CD4-positive, alpha-beta T cell treated with Interleukin-6 for 4 hours (primary cell): ENCODE results near the gene OR11H12.
"Not testable (repeated sequence)": the region's sequence is repeated elsewhere in the genome, so short reads cannot be mapped to it uniquely, and the experiment has no call there.

ENCODE experiments used
- DNase-seq: peaks from one replicate; pipeline ENCODE4 v3.0.0-alpha.2; 2020; ENCODE audit warnings: mixed read lengths

OR11H12 gene

GRCh38 chr14:18600817-18601216 is at the start of gene OR11H12:
OR11H12 (plus strand) TSS chr14:18601117; CDS start chr14:18601117, 0 bp downstream.
- DNase-seq, result not testable (repeated sequence)

GRCh38 chr14:18582908-18583307 is 18.0 kb upstream of the OR11H12 start:
- DNase-seq, result not testable (repeated sequence)

- DNase-seq, result peak; percentile 0
Observed at GRCh38 chr14:18626610-18627213, 25.8 kb downstream of the OR11H12 start.

GRCh38 chr14:18636066-18636465 is 35.1 kb downstream of the OR11H12 start:
- not testable (repeated sequence) for DNase-seq

- not testable (repeated sequence) for DNase-seq
Observed at GRCh38 chr14:18638032-18638431, 37.1 kb downstream of the OR11H12 start.

- not testable (repeated sequence) for DNase-seq
Observed at GRCh38 chr14:18638785-18639184, 37.9 kb downstream of the OR11H12 start.

GRCh38 chr14:18646075-18646730 is 45.3 kb downstream of the OR11H12 start:
- DNase-seq, result not testable (repeated sequence)
